Measurements from ENCODE around the gene SIN3B. TPM values are rescaled to one million over a fixed set of nuclear protein-coding genes. Genes with fewer than 3 reads are reported as not detected.

SIN3B gene
- polyA plus RNA-seq, 1 of the 3 experiments (the other 2 are of a cell fraction): 29.7 TPM

DNA sequence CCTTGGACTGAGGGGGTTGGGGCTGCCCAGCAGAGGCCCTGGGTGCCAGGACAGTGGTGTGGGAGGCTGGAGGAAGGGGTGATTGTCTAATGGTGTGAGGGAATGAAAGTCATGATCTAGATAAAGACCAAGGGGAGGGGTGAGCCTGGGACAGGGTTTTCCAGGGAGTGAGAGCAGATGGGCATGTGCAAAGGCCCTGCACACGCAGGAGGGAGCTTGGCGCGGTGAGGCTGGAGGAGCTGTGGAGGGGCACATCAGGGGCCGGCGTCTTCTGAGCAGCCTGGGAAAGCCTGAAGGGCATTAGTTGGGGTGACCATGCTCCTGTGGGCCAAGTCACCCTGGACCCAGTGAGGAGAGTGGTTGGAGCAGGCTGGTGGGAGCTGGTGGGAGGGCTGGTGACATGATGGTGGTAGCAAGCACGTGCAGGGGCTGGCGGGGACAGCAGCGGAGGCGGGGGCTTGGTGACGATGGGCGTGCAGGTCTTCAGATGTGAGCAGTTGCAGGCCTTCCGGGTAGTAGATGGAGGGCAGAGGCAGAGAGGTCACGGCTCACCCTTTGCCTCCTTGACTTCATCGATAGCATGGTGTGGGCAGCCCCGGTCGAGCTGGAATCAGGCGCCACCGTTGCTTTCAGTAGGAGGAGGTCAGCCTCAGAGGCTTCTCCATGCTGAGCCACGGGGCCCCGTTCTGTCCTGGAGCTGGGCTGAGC, 39.4 kb downstream of the SIN3B start:
- WGBS (ENCODE audit: low lambda C conversion rate): 94% methylated on average over 17 of the region's 20 CpGs
- Histone ChIP-seq H3K27me3 (ENCODE audit: insufficient read depth) (no peaks in the 10 kb centered on the region), H3K9ac (no peak overlapping the region), H3K4me2 (no peak overlapping the region), H3K79me2 (ENCODE audit: insufficient read depth) (0 out of 2 replicates have a peak, but pooled peaks cover 3% of the 10 kb centered on the region), H2AFZ (ENCODE audit: low read depth) (no peak overlapping the region), H3F3A (replicated peaks; ENCODE audit: insufficient read depth) (no peaks in the 10 kb centered on the region), H3K27ac (ENCODE audit: low read depth in 2 of 2, low read length in 1 of 2) (no peak overlapping the region), H3K4me3 (ENCODE audit: low read depth in 2 of 2, low read length in 1 of 2) (no peak overlapping the region), H4K20me1 (ENCODE audit: insufficient read depth) (no peaks in the 10 kb centered on the region), H3K9me2 (no peaks in the 10 kb centered on the region), H3K36me3 (replicated peaks in 1 of 2; ENCODE audit: control insufficient read depth in 1 of 2, insufficient read depth in 2 of 2, low read length in 1 of 2) (peaks cover 15 to 57% of the 10 kb centered on the region in 2 experiments), H3K9me3 (no peaks in the 10 kb centered on the region), H3K4me1 (ENCODE audit: control insufficient read depth in 1 of 2, insufficient read depth in 2 of 2, low read depth in 1 of 2, low read length in 1 of 2) (no peaks in the 10 kb centered on the region)
- no peak for TF ChIP-seq TAF1 (IDR thresholded peaks at IDR 0.05; ENCODE audit: borderline replicate concordance, low read depth, low read length)
- no peak for TF ChIP-seq FOSL2 (IDR thresholded peaks at IDR 0.05; ENCODE audit: borderline replicate concordance, low read depth)
- TF ChIP-seq SMC3 (IDR thresholded peaks at IDR 0.05; ENCODE audit: low read depth, low read length): no peak
- TF ChIP-seq, protein P1, sequence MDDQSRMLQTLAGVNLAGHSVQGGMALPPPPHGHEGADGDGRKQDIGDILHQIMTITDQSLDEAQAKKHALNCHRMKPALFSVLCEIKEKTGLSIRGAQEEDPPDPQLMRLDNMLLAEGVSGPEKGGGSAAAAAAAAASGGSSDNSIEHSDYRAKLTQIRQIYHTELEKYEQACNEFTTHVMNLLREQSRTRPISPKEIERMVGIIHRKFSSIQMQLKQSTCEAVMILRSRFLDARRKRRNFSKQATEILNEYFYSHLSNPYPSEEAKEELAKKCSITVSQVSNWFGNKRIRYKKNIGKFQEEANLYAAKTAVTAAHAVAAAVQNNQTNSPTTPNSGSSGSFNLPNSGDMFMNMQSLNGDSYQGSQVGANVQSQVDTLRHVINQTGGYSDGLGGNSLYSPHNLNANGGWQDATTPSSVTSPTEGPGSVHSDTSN (IDR thresholded peaks at IDR 0.05): no peak
- no peak for TF ChIP-seq GATA2 (CRISPR knock-in tag; IDR thresholded peaks at IDR 0.05)
- no peak for TF ChIP-seq EP300 (IDR thresholded peaks at IDR 0.05; ENCODE audit: borderline replicate concordance in 1 of 2, low read depth in 1 of 2, low read length in 1 of 2)
- TF ChIP-seq RAD21 (IDR thresholded peaks at IDR 0.05; ENCODE audit: low read length): no peak
- no peak for TF ChIP-seq EZH2phosphoT487 (IDR thresholded peaks at IDR 0.05; ENCODE audit: borderline replicate concordance, low read depth)
- TF ChIP-seq TEAD4 (IDR thresholded peaks at IDR 0.05; ENCODE audit: borderline replicate concordance, insufficient read depth): no peak
- TF ChIP-seq, protein P2, sequence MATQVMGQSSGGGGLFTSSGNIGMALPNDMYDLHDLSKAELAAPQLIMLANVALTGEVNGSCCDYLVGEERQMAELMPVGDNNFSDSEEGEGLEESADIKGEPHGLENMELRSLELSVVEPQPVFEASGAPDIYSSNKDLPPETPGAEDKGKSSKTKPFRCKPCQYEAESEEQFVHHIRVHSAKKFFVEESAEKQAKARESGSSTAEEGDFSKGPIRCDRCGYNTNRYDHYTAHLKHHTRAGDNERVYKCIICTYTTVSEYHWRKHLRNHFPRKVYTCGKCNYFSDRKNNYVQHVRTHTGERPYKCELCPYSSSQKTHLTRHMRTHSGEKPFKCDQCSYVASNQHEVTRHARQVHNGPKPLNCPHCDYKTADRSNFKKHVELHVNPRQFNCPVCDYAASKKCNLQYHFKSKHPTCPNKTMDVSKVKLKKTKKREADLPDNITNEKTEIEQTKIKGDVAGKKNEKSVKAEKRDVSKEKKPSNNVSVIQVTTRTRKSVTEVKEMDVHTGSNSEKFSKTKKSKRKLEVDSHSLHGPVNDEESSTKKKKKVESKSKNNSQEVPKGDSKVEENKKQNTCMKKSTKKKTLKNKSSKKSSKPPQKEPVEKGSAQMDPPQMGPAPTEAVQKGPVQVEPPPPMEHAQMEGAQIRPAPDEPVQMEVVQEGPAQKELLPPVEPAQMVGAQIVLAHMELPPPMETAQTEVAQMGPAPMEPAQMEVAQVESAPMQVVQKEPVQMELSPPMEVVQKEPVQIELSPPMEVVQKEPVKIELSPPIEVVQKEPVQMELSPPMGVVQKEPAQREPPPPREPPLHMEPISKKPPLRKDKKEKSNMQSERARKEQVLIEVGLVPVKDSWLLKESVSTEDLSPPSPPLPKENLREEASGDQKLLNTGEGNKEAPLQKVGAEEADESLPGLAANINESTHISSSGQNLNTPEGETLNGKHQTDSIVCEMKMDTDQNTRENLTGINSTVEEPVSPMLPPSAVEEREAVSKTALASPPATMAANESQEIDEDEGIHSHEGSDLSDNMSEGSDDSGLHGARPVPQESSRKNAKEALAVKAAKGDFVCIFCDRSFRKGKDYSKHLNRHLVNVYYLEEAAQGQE (IDR thresholded peaks at IDR 0.05; ENCODE audit: low read depth, low read length): no peak
- TF ChIP-seq GABPA (IDR thresholded peaks at IDR 0.05; ENCODE audit: low read depth): no peak
- TF ChIP-seq YY1 (IDR thresholded peaks at IDR 0.05; ENCODE audit: low read depth): no peak
- no peak for TF ChIP-seq NFIC (IDR thresholded peaks at IDR 0.05; ENCODE audit: borderline replicate concordance)
- ChIA-PET CTCF (no interaction called here), POLR2A (no interaction called here)
- no peak for DNase-seq

All from SK-N-SH (cell line).